ENCODE data around the gene SEPTIN8. TPM values are rescaled to one million over a fixed set of nuclear protein-coding genes. Genes with fewer than 3 reads are reported as not detected.

The SEPTIN8 gene
- total RNA-seq, 2 donors from 2014 or later: 27.5 to 27.7 TPM

DNA sequence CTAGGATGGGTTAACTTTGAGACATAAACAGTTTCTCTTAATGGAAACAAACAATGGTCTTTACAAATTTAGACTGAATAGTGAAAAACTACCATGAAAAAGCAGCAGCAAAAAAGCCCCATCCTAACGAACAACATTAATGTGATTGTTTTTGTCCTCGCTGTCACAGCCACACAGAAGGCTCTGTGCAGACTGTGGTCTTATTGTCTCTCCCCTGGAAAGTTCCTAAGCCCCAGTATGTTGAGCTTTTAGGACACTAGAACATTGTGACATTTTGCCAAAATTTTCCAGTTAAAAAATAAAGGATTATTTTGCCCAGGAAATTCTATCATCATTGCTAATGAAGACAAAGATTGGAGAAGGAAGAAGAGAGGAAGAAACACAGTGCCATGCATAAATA is 23.5 kb upstream of the SEPTIN8 start:
- H3K4me3 ChIP-seq: no peak overlapping the region
- no peaks in the 10 kb centered on the region for H3K36me3 ChIP-seq (replicated peaks in 1 of 2; ENCODE audit: insufficient read depth in 1 of 2, low read depth in 2 of 2)
- no peaks in the 10 kb centered on the region for H3K4me1 ChIP-seq
- DNase-seq (no peak), ATAC-seq (no peak)
- intact Hi-C loops (cut with DNase I): no loop called here
- WGBS, 2 donors: 67 to 79% methylated on average over 2 of the region's 2 CpGs
- H3K27me3 ChIP-seq: no peaks in the 10 kb centered on the region
- H3K9me3 ChIP-seq: no peaks in the 10 kb centered on the region
- no peak overlapping the region for H3K27ac ChIP-seq
- TF ChIP-seq POLR2A (IDR thresholded peaks at IDR 0.05): no peak
- TF ChIP-seq, protein P1, sequence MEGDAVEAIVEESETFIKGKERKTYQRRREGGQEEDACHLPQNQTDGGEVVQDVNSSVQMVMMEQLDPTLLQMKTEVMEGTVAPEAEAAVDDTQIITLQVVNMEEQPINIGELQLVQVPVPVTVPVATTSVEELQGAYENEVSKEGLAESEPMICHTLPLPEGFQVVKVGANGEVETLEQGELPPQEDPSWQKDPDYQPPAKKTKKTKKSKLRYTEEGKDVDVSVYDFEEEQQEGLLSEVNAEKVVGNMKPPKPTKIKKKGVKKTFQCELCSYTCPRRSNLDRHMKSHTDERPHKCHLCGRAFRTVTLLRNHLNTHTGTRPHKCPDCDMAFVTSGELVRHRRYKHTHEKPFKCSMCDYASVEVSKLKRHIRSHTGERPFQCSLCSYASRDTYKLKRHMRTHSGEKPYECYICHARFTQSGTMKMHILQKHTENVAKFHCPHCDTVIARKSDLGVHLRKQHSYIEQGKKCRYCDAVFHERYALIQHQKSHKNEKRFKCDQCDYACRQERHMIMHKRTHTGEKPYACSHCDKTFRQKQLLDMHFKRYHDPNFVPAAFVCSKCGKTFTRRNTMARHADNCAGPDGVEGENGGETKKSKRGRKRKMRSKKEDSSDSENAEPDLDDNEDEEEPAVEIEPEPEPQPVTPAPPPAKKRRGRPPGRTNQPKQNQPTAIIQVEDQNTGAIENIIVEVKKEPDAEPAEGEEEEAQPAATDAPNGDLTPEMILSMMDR (IDR thresholded peaks at IDR 0.05): no peak

DNA sequence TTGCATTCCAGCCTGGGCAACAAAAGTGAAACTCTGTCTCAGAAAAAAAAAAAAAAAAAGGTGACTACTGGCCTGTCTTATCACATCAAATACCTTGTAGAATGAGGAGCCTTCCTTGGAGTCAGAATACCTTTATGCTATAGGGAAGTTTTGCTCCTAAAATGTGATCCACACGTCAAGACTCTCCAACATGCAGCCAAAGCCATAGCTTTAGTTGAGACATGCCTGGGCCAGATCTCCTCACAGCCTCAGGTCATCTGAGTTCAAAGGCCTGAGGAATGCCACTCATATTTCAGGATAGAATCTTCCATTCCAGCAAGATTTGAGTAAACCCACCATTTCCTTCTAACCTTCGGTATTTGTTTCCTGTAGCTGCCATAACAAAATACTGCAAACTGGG is 22.4 kb upstream of the SEPTIN8 start:
- intact Hi-C loops (cut with DNase I): no loop called here
- TF ChIP-seq, protein P1 (IDR thresholded peaks at IDR 0.05): no peak
- no peak for TF ChIP-seq POLR2A (IDR thresholded peaks at IDR 0.05)
- 87 to 93% methylated on average over 2 of the region's 2 CpGs for WGBS, 2 donors
- DNase-seq (no peak), ATAC-seq (no peak)
- H3K27me3 ChIP-seq: no peaks in the 10 kb centered on the region
- H3K36me3 ChIP-seq (replicated peaks in 1 of 2; ENCODE audit: insufficient read depth in 1 of 2, low read depth in 2 of 2): no peaks in the 10 kb centered on the region
- no peak overlapping the region for H3K27ac ChIP-seq
- H3K9me3 ChIP-seq: no peaks in the 10 kb centered on the region
- H3K4me3 ChIP-seq: no peak overlapping the region
- H3K4me1 ChIP-seq: no peaks in the 10 kb centered on the region

DNA sequence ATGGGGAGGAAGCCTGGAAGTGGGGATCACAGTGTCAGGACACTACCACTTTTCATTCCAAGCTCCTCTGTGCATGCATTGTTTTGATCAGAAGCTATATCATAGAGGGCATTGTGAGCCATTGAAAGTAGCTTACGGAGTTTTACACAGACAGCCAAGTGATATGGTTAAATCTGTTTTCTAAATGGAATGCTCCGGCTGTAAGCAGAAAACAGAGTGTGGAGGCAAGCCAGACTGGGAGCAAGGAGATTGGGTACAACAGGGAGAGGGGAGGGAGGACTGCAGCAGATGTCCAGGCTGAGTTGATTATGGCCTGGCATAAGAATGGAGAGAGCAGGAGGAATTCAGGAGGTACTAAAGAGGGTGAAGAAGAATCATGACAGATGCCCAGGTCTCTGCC is 20.6 kb upstream of the SEPTIN8 start:
- H3K27me3 ChIP-seq: no peaks in the 10 kb centered on the region

DNA sequence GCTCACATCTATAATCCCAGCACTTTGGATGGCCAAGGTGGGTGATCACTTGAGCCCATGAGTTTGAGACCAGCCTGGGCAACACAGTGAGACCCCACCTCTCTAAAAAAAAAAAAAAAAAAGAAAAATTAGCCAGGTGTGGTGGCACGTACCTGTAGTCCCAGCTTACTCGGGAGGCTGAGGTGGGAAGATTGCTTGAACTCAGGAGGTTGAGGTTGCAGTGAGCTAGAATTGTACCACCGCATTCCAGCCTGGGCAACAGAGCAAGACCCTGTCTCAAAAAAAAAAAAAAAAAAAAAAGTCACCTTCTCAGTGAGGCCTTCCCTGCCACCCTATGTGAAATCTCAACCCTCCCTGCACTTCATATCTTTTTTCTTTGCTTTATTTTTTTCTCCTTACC is 14.0 kb upstream of the SEPTIN8 start:
- no peak overlapping the region for H3K27ac ChIP-seq
- no peak for ATAC-seq
- H3K9me3 ChIP-seq: no peaks in the 10 kb centered on the region
- H3K4me1 ChIP-seq: no peaks in the 10 kb centered on the region
- no peak overlapping the region for H3K4me3 ChIP-seq
- intact Hi-C loops (cut with DNase I): no loop called here
- no peaks in the 10 kb centered on the region for H3K27me3 ChIP-seq
- TF ChIP-seq, protein P1 (IDR thresholded peaks at IDR 0.05): no peak
- TF ChIP-seq POLR2A (IDR thresholded peaks at IDR 0.05): no peak
- WGBS, 2 donors: 90 to 97% methylated on average over 3 of the region's 3 CpGs
- H3K36me3 ChIP-seq (replicated peaks in 1 of 2; ENCODE audit: insufficient read depth in 1 of 2, low read depth in 2 of 2): no peaks in the 10 kb centered on the region
- DNase-seq: no peak

More for the DNA sequence above, 20.6 kb upstream of the SEPTIN8 start:
- 77% methylated on average over 2 of the region's 2 CpGs for WGBS, 2 donors
- H3K36me3 ChIP-seq (replicated peaks in 1 of 2; ENCODE audit: insufficient read depth in 1 of 2, low read depth in 2 of 2): no peaks in the 10 kb centered on the region
- ATAC-seq: no peak
- H3K9me3 ChIP-seq: no peaks in the 10 kb centered on the region
- no peak overlapping the region for H3K27ac ChIP-seq
- H3K4me3 ChIP-seq: no peak overlapping the region
- intact Hi-C loops (cut with DNase I): no loop called here
- DNase-seq: no peak
- TF ChIP-seq, protein P1 (IDR thresholded peaks at IDR 0.05): no peak
- TF ChIP-seq POLR2A (IDR thresholded peaks at IDR 0.05): no peak
- H3K4me1 ChIP-seq: no peaks in the 10 kb centered on the region

- WGBS, 2 donors: 6 to 20% methylated on average over 2 of the region's 2 CpGs
- peak; percentile 42 for ATAC-seq
- no peaks in the 10 kb centered on the region for H3K27me3 ChIP-seq
Observed at GRCh38 chr5:132790201-132790865, 13.3 kb upstream of the SEPTIN8 start.

More at GRCh38 chr5:132790201-132790865, 13.3 kb upstream of the SEPTIN8 start:
- Histone ChIP-seq H3K36me3 (replicated peaks in 1 of 2; ENCODE audit: insufficient read depth in 1 of 2, low read depth in 2 of 2) (no peaks in the 10 kb centered on the region), H3K4me1 (no peaks in the 10 kb centered on the region), H3K27ac (no peak overlapping the region), H3K4me3 (no peak overlapping the region), H3K9me3 (no peaks in the 10 kb centered on the region)
- peak; percentile 45 to 92 (median 77) for DNase-seq
- intact Hi-C loops (cut with DNase I): no loop called here
- TF ChIP-seq POLR2A (IDR thresholded peaks at IDR 0.05): no peak
- TF ChIP-seq, protein P1 (IDR thresholded peaks at IDR 0.05): no peak
